ENCODE data around the gene DOCK3. TPM values are rescaled to one million over a fixed set of nuclear protein-coding genes. Genes with fewer than 3 reads are reported as not detected.

Gene DOCK3
- total RNA-seq, 1 experiment from 2014 or later: 8.3 TPM

- Mint-ChIP-seq H3K4me1 (peaks cover 0 to 6% of the 10 kb centered on the region in 2 experiments; a peak in 2 of 4 replicates), H3K4me3 (no peak overlapping the region), H3K36me3 (ENCODE audit: insufficient read depth in 1 of 3, low read depth in 3 of 3) (peaks cover 2 to 26% (median 6%) of the 10 kb centered on the region in 3 experiments; a peak in 5 of 7 replicates), H3K27ac (no peak overlapping the region), H3K27me3 (ENCODE audit: low read depth) (no peaks in the 10 kb centered on the region), H3K9me3 (no peaks in the 10 kb centered on the region)
- Histone ChIP-seq H3K23ac (ENCODE audit: insufficient read length, low read depth, low read length) (no peak overlapping the region), H2BK5ac (ENCODE audit: insufficient read length, low read length) (no peak overlapping the region), H3K4me1 (ENCODE audit: insufficient read depth, low read length) (no peaks in the 10 kb centered on the region), H3K14ac (ENCODE audit: insufficient read depth, low read length) (no peak overlapping the region), H2BK20ac (ENCODE audit: low read depth, low read length, poor library complexity, severe bottlenecking) (no peak overlapping the region), H3K4ac (ENCODE audit: low read depth, low read length) (no peak overlapping the region), H2AK5ac (ENCODE audit: insufficient read length, low read length) (no peak overlapping the region), H4K8ac (replicated peaks; ENCODE audit: insufficient read length, low read depth, low read length) (no peak overlapping the region), H2BK12ac (ENCODE audit: insufficient read length, low read depth, low read length) (no peak overlapping the region), H3K4me2 (ENCODE audit: insufficient read depth, insufficient read length, low read length) (no peak overlapping the region), H4K20me1 (ENCODE audit: control insufficient read depth, insufficient read depth, insufficient read length) (no peaks in the 10 kb centered on the region), H3K9me3 (ENCODE audit: control insufficient read depth, low read depth, low read length) (no peaks in the 10 kb centered on the region), H3K9ac (ENCODE audit: extremely low read depth, insufficient read length, low read length) (no peak overlapping the region), H3K18ac (ENCODE audit: insufficient read length, low read depth, low read length) (no peak overlapping the region), H3K79me1 (ENCODE audit: insufficient read depth, low read depth, low read length, poor library complexity, severe bottlenecking) (no peaks in the 10 kb centered on the region), H3K79me2 (ENCODE audit: insufficient read depth, low read length) (no peaks in the 10 kb centered on the region), H3K56ac (ENCODE audit: insufficient read length, low read depth, low read length) (no peak overlapping the region), H3K27me3 (ENCODE audit: insufficient read depth, low read length) (no peaks in the 10 kb centered on the region), H2BK120ac (ENCODE audit: low read depth, low read length, poor library complexity, severe bottlenecking) (no peak overlapping the region), H3K27ac (ENCODE audit: insufficient read length, low read depth, low read length) (no peak overlapping the region), H2AFZ (ENCODE audit: low read length) (no peak overlapping the region), H2BK15ac (ENCODE audit: low read depth, low read length) (no peak overlapping the region), H3T11ph (ENCODE audit: low read length) (no peak overlapping the region), H4K5ac (ENCODE audit: insufficient read length, low read depth, low read length) (no peak overlapping the region), H3K23me2 (ENCODE audit: insufficient read length, low read depth, low read length, poor library complexity, severe bottlenecking) (no peaks in the 10 kb centered on the region), H4K91ac (ENCODE audit: insufficient read length, low read depth, low read length) (no peak overlapping the region)
- WGBS (ENCODE audit: extremely low coverage, insufficient read length, low lambda C conversion rate): no CpG with 5 or more reads among the region's 4 CpGs
- no peak for TF ChIP-seq CTCF (conservative IDR thresholded peaks at IDR 0.05)
- no peak for DNase-seq
These were observed 683.1 kb downstream of the DOCK3 start for GRCh38 chr3:51357856-51358255.

Data from H9 (cell line).